Fibroblast of lung (primary cell): ENCODE results near the gene CLMN.

ENCODE experiments used
- CTCF ChIP-seq, 2 donors: IDR thresholded peaks in 1 of 2; conservative IDR thresholded peaks in 1 of 2; 1 replicate in 1 of 2; 2 replicates in 1 of 2; pipeline ENCODE4 v1.5.1; 2011 to 2012; ENCODE audit warnings: low read length in 2 of 2, control low read depth in 1 of 2, inconsistent platforms in 1 of 2, low read depth in 1 of 2, mild to moderate bottlenecking in 1 of 2
- EZH2 ChIP-seq: IDR thresholded peaks from 2 replicates; pipeline ENCODE4 v1.5.1; 2012; ENCODE audit warnings: low read length, control low read depth, mild to moderate bottlenecking; ENCODE audit errors: missing control alignments

- TF ChIP-seq CTCF (conservative IDR thresholded peaks at IDR 0.05 in 1 of 2, IDR thresholded peaks at IDR 0.05 in 1 of 2; ENCODE audit: low read depth in 1 of 2, low read length in 2 of 2) (no peak), EZH2 (no peak)
Observed at GRCh38 chr14:95197551-95197950, 122.2 kb downstream of the CLMN start.
